Neural crest cell (in vitro differentiated cells): ENCODE results near the gene ACAP3. TPM values are rescaled to one million over a fixed set of nuclear protein-coding genes. Genes with fewer than 3 reads are reported as not detected.

Experiments
- DNase-seq: peaks from one replicate; pipeline ENCODE4 v3.0.0; 2021; ENCODE audit warnings: low read depth, mixed read lengths, low spot score
- H3K27ac Mint-ChIP-seq: one replicate; pipeline ENCODE4 v1.8.0; 2021; ENCODE audit warnings: mild to moderate bottlenecking, mixed read lengths; ENCODE audit not compliant: unreplicated experiment
- H3K27me3 Mint-ChIP-seq: 2 replicates; pipeline ENCODE4 v1.8.0; 2021; ENCODE audit warnings: low read depth, mild to moderate bottlenecking, mixed read lengths
- H3K36me3 Mint-ChIP-seq: 2 replicates; pipeline ENCODE4 v1.8.0; 2021; ENCODE audit warnings: low read depth, mild to moderate bottlenecking, mixed read lengths
- H3K4me1 Mint-ChIP-seq: 2 replicates; pipeline ENCODE4 v1.8.0; 2021; ENCODE audit warnings: mixed read lengths
- H3K4me3 Mint-ChIP-seq: one replicate; pipeline ENCODE4 v1.8.0; 2021; ENCODE audit warnings: mild to moderate bottlenecking, mixed read lengths
- H3K9me3 Mint-ChIP-seq: 2 replicates; pipeline ENCODE4 v1.8.0; 2021; ENCODE audit warnings: mixed read lengths
- CTCF ChIP-seq: fragments of 200-600 bp; sonication (generic); conservative IDR thresholded peaks from 2 replicates; pipeline ENCODE4 v1.5.0; 2021; ENCODE audit warnings: antibody characterized with exemption, mild to moderate bottlenecking
- total RNA-seq: library from RNA; stranded (reverse); gene quantifications from 2 replicates; pipeline ENCODE4 v1.2.1, GENCODE V29; 2021

Gene ACAP3
- total RNA-seq, 1 donor from 2014 or later: 124 TPM

DNA sequence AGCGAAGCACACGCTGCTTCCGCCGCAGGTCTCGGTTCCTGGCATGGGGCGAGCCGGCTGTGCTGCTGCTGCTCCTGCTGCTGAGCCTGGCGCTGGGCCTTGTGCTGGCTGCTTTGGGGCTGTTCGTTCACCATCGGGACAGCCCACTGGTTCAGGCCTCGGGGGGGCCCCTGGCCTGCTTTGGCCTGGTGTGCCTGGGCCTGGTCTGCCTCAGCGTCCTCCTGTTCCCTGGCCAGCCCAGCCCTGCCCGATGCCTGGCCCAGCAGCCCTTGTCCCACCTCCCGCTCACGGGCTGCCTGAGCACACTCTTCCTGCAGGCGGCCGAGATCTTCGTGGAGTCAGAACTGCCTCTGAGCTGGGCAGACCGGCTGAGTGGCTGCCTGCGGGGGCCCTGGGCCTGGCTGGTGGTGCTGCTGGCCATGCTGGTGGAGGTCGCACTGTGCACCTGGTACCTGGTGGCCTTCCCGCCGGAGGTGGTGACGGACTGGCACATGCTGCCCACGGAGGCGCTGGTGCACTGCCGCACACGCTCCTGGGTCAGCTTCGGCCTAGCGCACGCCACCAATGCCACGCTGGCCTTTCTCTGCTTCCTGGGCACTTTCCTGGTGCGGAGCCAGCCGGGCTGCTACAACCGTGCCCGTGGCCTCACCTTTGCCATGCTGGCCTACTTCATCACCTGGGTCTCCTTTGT, 26.0 kb upstream of the ACAP3 start:
- no peak for DNase-seq
- Mint-ChIP-seq H3K9me3 (no peaks in the 10 kb centered on the region), H3K4me3 (no peak overlapping the region), H3K36me3 (peaks cover 2% of the 10 kb centered on the region), H3K27ac (no peak overlapping the region), H3K4me1 (peaks cover 5% of the 10 kb centered on the region), H3K27me3 (no peaks in the 10 kb centered on the region)
- no peak for TF ChIP-seq CTCF

DNA sequence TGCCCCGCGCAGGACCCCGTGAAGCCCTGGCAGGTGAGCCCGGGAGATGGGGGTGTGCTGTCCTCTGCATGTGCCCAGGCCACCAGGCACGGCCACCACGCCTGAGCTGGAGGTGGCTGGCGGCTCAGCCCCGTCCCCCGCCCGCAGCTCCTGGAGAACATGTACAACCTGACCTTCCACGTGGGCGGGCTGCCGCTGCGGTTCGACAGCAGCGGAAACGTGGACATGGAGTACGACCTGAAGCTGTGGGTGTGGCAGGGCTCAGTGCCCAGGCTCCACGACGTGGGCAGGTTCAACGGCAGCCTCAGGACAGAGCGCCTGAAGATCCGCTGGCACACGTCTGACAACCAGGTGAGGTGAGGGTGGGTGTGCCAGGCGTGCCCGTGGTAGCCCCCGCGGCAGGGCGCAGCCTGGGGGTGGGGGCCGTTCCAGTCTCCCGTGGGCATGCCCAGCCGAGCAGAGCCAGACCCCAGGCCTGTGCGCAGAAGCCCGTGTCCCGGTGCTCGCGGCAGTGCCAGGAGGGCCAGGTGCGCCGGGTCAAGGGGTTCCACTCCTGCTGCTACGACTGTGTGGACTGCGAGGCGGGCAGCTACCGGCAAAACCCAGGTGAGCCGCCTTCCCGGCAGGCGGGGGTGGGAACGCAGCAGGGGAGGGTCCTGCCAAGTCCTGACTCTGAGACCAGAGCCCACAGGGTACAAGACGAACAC, 25.2 kb upstream of the ACAP3 start:
- H3K4me1 Mint-ChIP-seq: peaks cover 5% of the 10 kb centered on the region
- DNase-seq: no peak

GRCh38 chr1:1332031-1332755, 24.5 kb upstream of the ACAP3 start:
- Mint-ChIP-seq H3K9me3 (no peaks in the 10 kb centered on the region), H3K4me1 (peaks cover 5% of the 10 kb centered on the region), H3K36me3 (peaks cover 2% of the 10 kb centered on the region), H3K4me3 (no peak overlapping the region), H3K27ac (no peak overlapping the region), H3K27me3 (no peaks in the 10 kb centered on the region)
- TF ChIP-seq CTCF: no peak
- no peak for DNase-seq

More for the DNA sequence above, 25.2 kb upstream of the ACAP3 start:
- Mint-ChIP-seq H3K27ac (no peak overlapping the region), H3K4me3 (no peak overlapping the region), H3K36me3 (peaks cover 2% of the 10 kb centered on the region), H3K9me3 (no peaks in the 10 kb centered on the region), H3K27me3 (no peaks in the 10 kb centered on the region)
- no peak for TF ChIP-seq CTCF

GRCh38 chr1:1331068-1331965, 23.6 kb upstream of the ACAP3 start, which contains the start of gene TAS1R3:
TSS of gene TAS1R3 (plus strand) at chr1:1331280. CDS start at chr1:1331346, 66 bp downstream.
- H3K9me3 Mint-ChIP-seq: no peaks in the 10 kb centered on the region
- H3K4me1 Mint-ChIP-seq: peaks cover 5% of the 10 kb centered on the region
- no peak for TF ChIP-seq CTCF
- H3K36me3 Mint-ChIP-seq: peaks cover 2% of the 10 kb centered on the region
- DNase-seq: no peak
- H3K4me3 Mint-ChIP-seq: peak within 1 kb of the TSS; percentile 72
- no peaks in the 10 kb centered on the region for H3K27me3 Mint-ChIP-seq
- peak within 1 kb of the TSS; percentile 71 for H3K27ac Mint-ChIP-seq
